ENCODE measurements around the gene OR9G4. TPM values are rescaled to one million over a fixed set of nuclear protein-coding genes. Genes with fewer than 3 reads are reported as not detected.

The OR9G4 gene
- total RNA-seq, 6 experiments from 2014 or later: not detected

- WGBS (ENCODE audit: insufficient coverage, low coverage, low lambda C conversion rate, missing lambda C conversion rate): 37% methylated on average over 8 of the region's 8 CpGs
- intact Hi-C loops (cut with DNase I): no loop called here
- TF ChIP-seq POLR2A (IDR thresholded peaks at IDR 0.05) (no peak), CTCF (IDR thresholded peaks at IDR 0.05) (no peak)
- DNase-seq: no peak
- H3K4me1 ChIP-seq: no peaks in the 10 kb centered on the region
- no peaks in the 10 kb centered on the region for H3K36me3 ChIP-seq
- no peak overlapping the region for H3K27ac ChIP-seq
- H3K4me3 ChIP-seq: no peak overlapping the region
- no peaks in the 10 kb centered on the region for H3K9me3 ChIP-seq
- peak in 2 of 4 donors; percentile 16 to 31 for ATAC-seq
- H3K27me3 ChIP-seq: no peaks in the 10 kb centered on the region
Observed at GRCh38 chr11:56700914-56701485, 47.5 kb downstream of the OR9G4 start.

GRCh38 chr11:56700242-56700913, 48.1 kb downstream of the OR9G4 start:
- Histone ChIP-seq H3K27ac (no peak overlapping the region), H3K36me3 (no peaks in the 10 kb centered on the region), H3K4me3 (no peak overlapping the region), H3K4me1 (no peaks in the 10 kb centered on the region), H3K9me3 (no peaks in the 10 kb centered on the region), H3K27me3 (no peaks in the 10 kb centered on the region)
- intact Hi-C loops (cut with DNase I): no loop called here
- ATAC-seq: peak in 2 of 4 donors; percentile 32 to 33
- no peak for TF ChIP-seq POLR2A (IDR thresholded peaks at IDR 0.05)
- no peak for TF ChIP-seq CTCF (IDR thresholded peaks at IDR 0.05)
- DNase-seq: no peak
- 35% methylated on average over 10 of the region's 10 CpGs for WGBS (ENCODE audit: insufficient coverage, low coverage, low lambda C conversion rate, missing lambda C conversion rate)

GRCh38 chr11:56698795-56699194, 49.7 kb downstream of the OR9G4 start, which contains the start of gene OR9G1:
Gene OR9G1, plus strand, starts transcription at chr11:56699095. Its CDS starts 1,293 bp downstream, at chr11:56700388.
- Histone ChIP-seq H3K4me1 (no peaks in the 10 kb centered on the region), H3K4me3 (no peak within 1 kb of the TSS), H3K36me3 (no peaks in the 10 kb centered on the region), H3K27me3 (no peaks in the 10 kb centered on the region), H3K27ac (no peak within 1 kb of the TSS), H3K9me3 (no peaks in the 10 kb centered on the region)
- intact Hi-C loops (cut with DNase I): no loop called here
- WGBS (ENCODE audit: insufficient coverage, low coverage, low lambda C conversion rate, missing lambda C conversion rate): 47% methylated on average over 1 of the region's 1 CpG
- no peak for ATAC-seq
- DNase-seq: no peak
- TF ChIP-seq POLR2A (IDR thresholded peaks at IDR 0.05) (no peak), CTCF (IDR thresholded peaks at IDR 0.05) (no peak)

GRCh38 chr11:56693428-56693827, 55.1 kb downstream of the OR9G4 start:
- no peaks in the 10 kb centered on the region for H3K36me3 ChIP-seq
- H3K27ac ChIP-seq: no peak overlapping the region
- intact Hi-C loops (cut with DNase I): no loop called here
- no peak for TF ChIP-seq CTCF (IDR thresholded peaks at IDR 0.05)
- no peak for TF ChIP-seq POLR2A (IDR thresholded peaks at IDR 0.05)
- DNase-seq: no peak
- no peak overlapping the region for H3K4me3 ChIP-seq
- no peaks in the 10 kb centered on the region for H3K9me3 ChIP-seq
- ATAC-seq: no peak
- no peaks in the 10 kb centered on the region for H3K27me3 ChIP-seq
- H3K4me1 ChIP-seq: no peaks in the 10 kb centered on the region
- 63% methylated on average over 2 of the region's 2 CpGs for WGBS (ENCODE audit: insufficient coverage, low coverage, low lambda C conversion rate, missing lambda C conversion rate)

Small RNAs within 50 kb of the gene (microRNA-seq; reads per million reads assigned to microRNA genes)
- gene MIR6128: 0 reads per million in 2 donors

Small RNAs within 50 kb of the gene (small RNA-seq; reads per million reads assigned to genes)
- gene AP001803.1 (0 reads per million in 2 experiments), gene MIR6128 (0 reads per million in 2 experiments)

Other genes with a start within 250 kb of the OR9G4 start
- not detected for gene OR5M11, start 205.4 kb downstream of the OR9G4 start, total RNA-seq
- gene OR5M10, start 171.0 kb downstream of the OR9G4 start, total RNA-seq: not detected
- gene OR5M1, start 133.8 kb downstream of the OR9G4 start, total RNA-seq: not detected
- gene OR5AP2, start 106.3 kb downstream of the OR9G4 start, total RNA-seq: not detected
- not detected for gene OR5AR1, start 85.0 kb downstream of the OR9G4 start, total RNA-seq
- not detected for gene OR9G1, start 49.6 kb downstream of the OR9G4 start, total RNA-seq
- not detected for gene OR5AK2, start 240.2 kb upstream of the OR9G4 start, total RNA-seq

Data from right lobe of liver (tissue), 6 donors.